ENCODE results near the gene WNT10A. TPM values are rescaled to one million over a fixed set of nuclear protein-coding genes. Genes with fewer than 3 reads are reported as not detected.

WNT10A gene
- polyA plus RNA-seq, 1 of the 3 experiments (the other 2 are of a cell fraction), result 0.02 TPM

DNA sequence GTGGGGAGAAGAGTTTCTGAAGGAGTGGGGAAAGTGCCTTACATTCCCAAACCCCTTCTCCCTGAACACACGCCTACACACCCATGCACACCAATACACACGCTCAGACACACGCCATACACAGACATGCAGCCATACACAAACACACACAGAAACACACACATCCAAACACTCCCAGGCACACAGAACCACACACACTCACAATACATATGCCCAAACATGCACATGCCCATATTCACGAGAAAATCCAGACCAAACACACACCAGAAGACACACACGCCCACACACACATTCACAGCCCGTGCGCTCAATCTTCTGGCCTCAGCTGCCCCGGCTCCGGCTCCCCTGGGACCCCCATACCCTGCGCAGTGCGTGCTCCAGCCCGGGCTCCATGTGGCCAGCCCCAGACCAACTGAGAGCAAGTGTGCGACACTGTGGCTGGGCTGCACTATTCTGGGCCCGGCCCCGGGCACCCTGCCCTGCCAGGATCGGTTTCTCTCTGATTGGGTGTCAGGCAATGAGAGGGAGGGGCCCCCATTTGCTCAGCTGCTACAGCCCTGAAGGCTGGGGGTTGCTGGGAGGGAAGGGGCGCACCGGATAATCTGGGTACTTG, 49.2 kb upstream of the WNT10A start, which contains the start of gene PRKAG3 (continued):
- no peak for TF ChIP-seq POLR2AphosphoS5 (IDR thresholded peaks at IDR 0.05; ENCODE audit: low read depth, low read length)
- TF ChIP-seq RFX5 (IDR thresholded peaks at IDR 0.05; ENCODE audit: low read length), result no peak

DNA sequence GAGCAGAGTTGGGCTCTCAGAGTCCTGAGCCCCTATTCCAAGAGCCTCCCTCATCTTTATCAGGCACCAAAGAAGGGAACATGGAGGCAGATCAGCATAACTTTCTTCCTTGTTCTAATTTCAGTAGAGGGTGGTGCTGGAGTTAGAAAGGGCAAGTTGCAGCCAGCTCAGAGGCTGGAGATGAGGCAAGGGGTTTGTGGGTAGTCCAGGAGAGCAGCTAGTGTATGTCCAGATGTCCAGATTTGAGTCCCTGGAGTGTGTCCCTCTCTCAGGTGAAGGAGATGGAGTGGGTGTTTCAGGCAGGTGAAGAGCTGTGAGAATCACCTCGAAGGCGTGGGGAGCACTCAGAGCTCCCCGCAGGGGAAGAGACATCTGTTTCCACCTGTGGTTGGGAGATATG, 48.6 kb upstream of the WNT10A start:
- CTCF ChIA-PET, result interaction anchor here (1.1 to 1.4 kb wide), 2 partner anchors 15 to 121 kb away, joined by 5 read pairs; no protein-coding TSS in a partner anchor
- no peak for DNase-seq

More for the DNA sequence above, 48.6 kb upstream of the WNT10A start:
- Histone ChIP-seq H3K9ac (no peak overlapping the region), H3K4me3 (ENCODE audit: low read depth in 2 of 2, low read length in 1 of 2) (no peak overlapping the region), H3K4me1 (ENCODE audit: control insufficient read depth in 1 of 2, insufficient read depth in 2 of 2, low read depth in 1 of 2, low read length in 1 of 2) (peaks cover 0 to 10% of the 10 kb centered on the region in 2 experiments; a peak in 2 of 4 replicates), H3K79me2 (ENCODE audit: insufficient read depth) (no peaks in the 10 kb centered on the region), H3K9me2 (no peaks in the 10 kb centered on the region), H3K27ac (ENCODE audit: low read depth in 2 of 2, low read length in 1 of 2) (no peak overlapping the region), H3K36me3 (replicated peaks in 1 of 2; ENCODE audit: control insufficient read depth in 1 of 2, insufficient read depth in 2 of 2, low read length in 1 of 2) (no peaks in the 10 kb centered on the region), H3F3A (replicated peaks; ENCODE audit: insufficient read depth) (no peaks in the 10 kb centered on the region), H3K4me2 (no peak overlapping the region), H4K20me1 (ENCODE audit: insufficient read depth) (no peaks in the 10 kb centered on the region), H2AFZ (ENCODE audit: low read depth) (no peak overlapping the region), H3K27me3 (ENCODE audit: insufficient read depth) (no peaks in the 10 kb centered on the region; the same call in 1 of the 2 replicates), H3K9me3 (no peaks in the 10 kb centered on the region)
- POLR2A ChIA-PET, result no interaction called here
- no peak for TF ChIP-seq NFIC (IDR thresholded peaks at IDR 0.05; ENCODE audit: borderline replicate concordance)
- no peak for TF ChIP-seq GABPA (IDR thresholded peaks at IDR 0.05; ENCODE audit: low read depth)
- TF ChIP-seq JUND (IDR thresholded peaks at IDR 0.05), result no peak
- TF ChIP-seq FOXJ3 (CRISPR knock-in tag; IDR thresholded peaks at IDR 0.05), result no peak
- TF ChIP-seq CHD2 (IDR thresholded peaks at IDR 0.05; ENCODE audit: low read length, partially characterized antibody), result no peak
- TF ChIP-seq POLR2AphosphoS5 (IDR thresholded peaks at IDR 0.05; ENCODE audit: low read depth, low read length), result no peak
- TF ChIP-seq TCF12 (IDR thresholded peaks at IDR 0.05), result no peak
- TF ChIP-seq TEAD4 (IDR thresholded peaks at IDR 0.05; ENCODE audit: borderline replicate concordance, insufficient read depth), result no peak
- TF ChIP-seq, protein P1, sequence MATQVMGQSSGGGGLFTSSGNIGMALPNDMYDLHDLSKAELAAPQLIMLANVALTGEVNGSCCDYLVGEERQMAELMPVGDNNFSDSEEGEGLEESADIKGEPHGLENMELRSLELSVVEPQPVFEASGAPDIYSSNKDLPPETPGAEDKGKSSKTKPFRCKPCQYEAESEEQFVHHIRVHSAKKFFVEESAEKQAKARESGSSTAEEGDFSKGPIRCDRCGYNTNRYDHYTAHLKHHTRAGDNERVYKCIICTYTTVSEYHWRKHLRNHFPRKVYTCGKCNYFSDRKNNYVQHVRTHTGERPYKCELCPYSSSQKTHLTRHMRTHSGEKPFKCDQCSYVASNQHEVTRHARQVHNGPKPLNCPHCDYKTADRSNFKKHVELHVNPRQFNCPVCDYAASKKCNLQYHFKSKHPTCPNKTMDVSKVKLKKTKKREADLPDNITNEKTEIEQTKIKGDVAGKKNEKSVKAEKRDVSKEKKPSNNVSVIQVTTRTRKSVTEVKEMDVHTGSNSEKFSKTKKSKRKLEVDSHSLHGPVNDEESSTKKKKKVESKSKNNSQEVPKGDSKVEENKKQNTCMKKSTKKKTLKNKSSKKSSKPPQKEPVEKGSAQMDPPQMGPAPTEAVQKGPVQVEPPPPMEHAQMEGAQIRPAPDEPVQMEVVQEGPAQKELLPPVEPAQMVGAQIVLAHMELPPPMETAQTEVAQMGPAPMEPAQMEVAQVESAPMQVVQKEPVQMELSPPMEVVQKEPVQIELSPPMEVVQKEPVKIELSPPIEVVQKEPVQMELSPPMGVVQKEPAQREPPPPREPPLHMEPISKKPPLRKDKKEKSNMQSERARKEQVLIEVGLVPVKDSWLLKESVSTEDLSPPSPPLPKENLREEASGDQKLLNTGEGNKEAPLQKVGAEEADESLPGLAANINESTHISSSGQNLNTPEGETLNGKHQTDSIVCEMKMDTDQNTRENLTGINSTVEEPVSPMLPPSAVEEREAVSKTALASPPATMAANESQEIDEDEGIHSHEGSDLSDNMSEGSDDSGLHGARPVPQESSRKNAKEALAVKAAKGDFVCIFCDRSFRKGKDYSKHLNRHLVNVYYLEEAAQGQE (IDR thresholded peaks at IDR 0.05; ENCODE audit: low read depth, low read length), result no peak
- TF ChIP-seq YY1 (IDR thresholded peaks at IDR 0.05; ENCODE audit: low read depth), result no peak
- no peak for TF ChIP-seq SMC3 (IDR thresholded peaks at IDR 0.05; ENCODE audit: low read depth, low read length)
- TF ChIP-seq, protein P2, sequence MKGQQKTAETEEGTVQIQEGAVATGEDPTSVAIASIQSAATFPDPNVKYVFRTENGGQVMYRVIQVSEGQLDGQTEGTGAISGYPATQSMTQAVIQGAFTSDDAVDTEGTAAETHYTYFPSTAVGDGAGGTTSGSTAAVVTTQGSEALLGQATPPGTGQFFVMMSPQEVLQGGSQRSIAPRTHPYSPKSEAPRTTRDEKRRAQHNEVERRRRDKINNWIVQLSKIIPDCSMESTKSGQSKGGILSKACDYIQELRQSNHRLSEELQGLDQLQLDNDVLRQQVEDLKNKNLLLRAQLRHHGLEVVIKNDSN (IDR thresholded peaks at IDR 0.05; ENCODE audit: borderline replicate concordance, low read depth), result no peak
- TF ChIP-seq, protein P3, sequence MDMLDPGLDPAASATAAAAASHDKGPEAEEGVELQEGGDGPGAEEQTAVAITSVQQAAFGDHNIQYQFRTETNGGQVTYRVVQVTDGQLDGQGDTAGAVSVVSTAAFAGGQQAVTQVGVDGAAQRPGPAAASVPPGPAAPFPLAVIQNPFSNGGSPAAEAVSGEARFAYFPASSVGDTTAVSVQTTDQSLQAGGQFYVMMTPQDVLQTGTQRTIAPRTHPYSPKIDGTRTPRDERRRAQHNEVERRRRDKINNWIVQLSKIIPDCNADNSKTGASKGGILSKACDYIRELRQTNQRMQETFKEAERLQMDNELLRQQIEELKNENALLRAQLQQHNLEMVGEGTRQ (IDR thresholded peaks at IDR 0.05; ENCODE audit: borderline replicate concordance, low read depth, low read length), result no peak
- WGBS (ENCODE audit: low lambda C conversion rate), result 0% methylated on average over 1 of the region's 3 CpGs

Data from SK-N-SH (cell line).